Mesothelial cell of epicardium (in vitro differentiated cells): ENCODE measurements around the gene SWT1. TPM values are rescaled to one million over a fixed set of nuclear protein-coding genes. Genes with fewer than 3 reads are reported as not detected.
"Not testable (repeated sequence)": the region's sequence is repeated elsewhere in the genome, so short reads cannot be mapped to it uniquely, and the experiment has no call there.

ENCODE experiments used
- DNase-seq, 2 experiments: peaks; one replicate each; pipeline ENCODE4 v3.0.0; 2021; ENCODE audit warnings: low spot score in 2 of 2; ENCODE audit not compliant: unreplicated experiment in 2 of 2
- H3K27ac Mint-ChIP-seq: 2 replicates; pipeline ENCODE4 v1.8.0; 2021; ENCODE audit warnings: mixed read lengths
- H3K27me3 Mint-ChIP-seq: 2 replicates; pipeline ENCODE4 v1.8.0; 2021; ENCODE audit warnings: low read depth, mixed read lengths
- H3K36me3 Mint-ChIP-seq: 2 replicates; pipeline ENCODE4 v1.8.0; 2021; ENCODE audit warnings: mixed read lengths
- H3K4me1 Mint-ChIP-seq: 2 replicates; pipeline ENCODE4 v1.8.0; 2021; ENCODE audit warnings: mixed read lengths
- H3K4me3 Mint-ChIP-seq: 2 replicates; pipeline ENCODE4 v1.8.0; 2021; ENCODE audit warnings: mild to moderate bottlenecking, moderate library complexity, mixed read lengths
- H3K9me3 Mint-ChIP-seq: 2 replicates; pipeline ENCODE4 v1.8.0; 2021; ENCODE audit warnings: mixed read lengths
- CTCF ChIP-seq: fragments of 200-600 bp; sonication (generic); IDR thresholded peaks from one replicate; pipeline ENCODE4 v1.5.0; 2021; ENCODE audit warnings: antibody characterized with exemption; ENCODE audit not compliant: unreplicated experiment
- total RNA-seq: library from RNA; stranded (reverse); gene quantifications from 3 replicates; pipeline ENCODE4 v1.2.1, GENCODE V29; 2021

The SWT1 gene
- total RNA-seq, 1 donor from 2014 or later, result 8.0 TPM

- Mint-ChIP-seq H3K9me3 (peaks cover 7% of the 10 kb centered on the region), H3K4me1 (peaks cover 45% of the 10 kb centered on the region), H3K4me3 (peak overlapping the region; percentile 92), H3K27me3 (no peaks in the 10 kb centered on the region), H3K27ac (peak overlapping the region; percentile 98), H3K36me3 (peaks cover 8% of the 10 kb centered on the region)
- no peak for TF ChIP-seq CTCF
- no peak for DNase-seq
Observed at GRCh38 chr1:185317886-185318310, 160.9 kb downstream of the SWT1 start.

DNA sequence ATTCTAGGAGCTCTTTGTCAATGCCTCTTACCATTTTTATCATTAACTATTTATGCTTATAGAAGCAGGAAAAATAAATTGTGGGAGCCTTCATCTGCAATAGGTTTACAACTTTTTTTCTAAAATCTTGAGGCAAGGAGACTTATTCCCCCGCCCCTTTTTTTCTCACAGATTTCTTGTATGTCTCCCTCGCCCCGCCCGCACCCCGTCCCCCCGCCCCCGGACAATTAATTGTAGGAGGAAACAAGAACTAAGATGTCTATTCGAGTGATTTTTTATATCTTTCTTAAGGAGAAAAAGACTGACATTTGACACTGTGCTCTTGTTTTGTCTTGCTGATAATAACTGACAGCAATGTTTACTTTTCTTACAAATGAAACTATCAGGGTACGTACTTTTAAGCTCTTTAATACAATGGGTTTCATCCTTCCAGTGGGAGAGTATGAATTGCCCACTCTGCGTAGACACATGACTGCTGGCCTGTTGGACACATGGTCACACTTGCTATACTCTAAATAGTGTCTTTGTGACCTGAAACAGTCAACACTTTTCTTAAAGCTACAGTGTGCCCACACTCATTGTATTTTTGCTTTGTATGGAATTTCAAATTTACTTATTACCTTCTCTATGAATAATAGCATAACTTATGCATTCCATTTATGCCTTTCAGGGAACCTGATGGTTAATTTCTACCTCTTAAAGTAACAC is 161.6 kb downstream of the SWT1 start:
- Mint-ChIP-seq H3K27ac (peak overlapping the region; percentile 98), H3K4me3 (peak overlapping the region; percentile 92), H3K27me3 (no peaks in the 10 kb centered on the region), H3K4me1 (peaks cover 39% of the 10 kb centered on the region), H3K9me3 (peaks cover 7% of the 10 kb centered on the region), H3K36me3 (peaks cover 8% of the 10 kb centered on the region)
- DNase-seq, result no peak
- no peak for TF ChIP-seq CTCF

DNA sequence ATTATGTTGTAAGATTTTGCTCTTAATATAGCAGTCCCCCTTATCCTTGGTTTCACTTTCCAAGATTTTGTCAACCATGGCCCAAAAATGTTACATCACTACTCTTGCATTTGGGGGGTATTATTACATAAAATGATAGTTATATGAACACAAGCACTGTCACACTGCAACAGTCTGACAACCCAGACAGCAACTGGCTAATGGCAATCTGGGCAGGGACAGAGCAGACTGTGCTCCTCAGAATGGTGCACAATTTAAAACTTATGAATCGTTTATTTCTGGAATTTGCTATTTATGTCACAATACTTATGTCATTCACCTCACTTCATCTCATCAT is 162.1 kb downstream of the SWT1 start:
- no peak for TF ChIP-seq CTCF
- Mint-ChIP-seq H3K36me3 (peaks cover 8% of the 10 kb centered on the region), H3K27me3 (no peaks in the 10 kb centered on the region), H3K4me1 (peaks cover 33% of the 10 kb centered on the region), H3K4me3 (no peak overlapping the region), H3K9me3 (peaks cover 7% of the 10 kb centered on the region), H3K27ac (peak overlapping the region; percentile 59)
- no peak for DNase-seq

GRCh38 chr1:185321104-185321503 is 164.1 kb downstream of the SWT1 start:
- peaks cover 17% of the 10 kb centered on the region for H3K4me1 Mint-ChIP-seq
- H3K27ac Mint-ChIP-seq, H3K36me3 Mint-ChIP-seq, H3K9me3 Mint-ChIP-seq, H3K4me3 Mint-ChIP-seq, DNase-seq, H3K27me3 Mint-ChIP-seq: not testable (repeated sequence)

- not testable (repeated sequence) for H3K4me3 Mint-ChIP-seq, H3K27ac Mint-ChIP-seq, H3K9me3 Mint-ChIP-seq, DNase-seq, H3K36me3 Mint-ChIP-seq, H3K27me3 Mint-ChIP-seq
- peaks cover 17% of the 10 kb centered on the region for H3K4me1 Mint-ChIP-seq
Observed at GRCh38 chr1:185321653-185322221, 164.8 kb downstream of the SWT1 start.

DNA sequence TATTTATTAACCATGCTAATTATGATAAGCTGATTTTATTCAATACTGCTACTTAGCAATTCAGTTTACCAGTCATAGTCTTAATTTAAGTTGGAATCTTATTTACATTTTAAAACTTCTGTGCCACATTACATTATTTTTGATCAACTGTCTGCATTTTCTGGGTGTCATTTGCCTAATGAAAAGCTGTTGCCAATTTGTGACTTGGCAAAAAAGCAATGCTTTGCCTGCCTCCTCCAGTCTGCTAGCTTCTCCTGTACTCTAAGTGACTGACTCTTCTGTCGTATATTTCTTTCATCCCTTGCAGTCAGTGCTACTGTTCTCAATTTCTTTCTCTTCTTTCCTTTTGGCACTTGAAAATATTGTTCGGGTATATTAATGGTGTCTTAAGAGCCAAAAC is 165.7 kb downstream of the SWT1 start:
- Mint-ChIP-seq H3K27me3 (no peaks in the 10 kb centered on the region), H3K4me3 (no peak overlapping the region), H3K27ac (no peak overlapping the region), H3K4me1 (peaks cover 14% of the 10 kb centered on the region), H3K9me3 (peaks cover 7% of the 10 kb centered on the region), H3K36me3 (peaks cover 8% of the 10 kb centered on the region)
- DNase-seq, result no peak
- no peak for TF ChIP-seq CTCF
